Esophagus muscularis mucosa (tissue), 4 donors: ENCODE data around the gene DSTYK. TPM values are rescaled to one million over a fixed set of nuclear protein-coding genes. Genes with fewer than 3 reads are reported as not detected.
"Not testable (repeated sequence)": the region's sequence is repeated elsewhere in the genome, so short reads cannot be mapped to it uniquely, and the experiment has no call there.

ENCODE experiments used
- DNase-seq: peaks from one replicate; pipeline ENCODE4 v3.0.0-alpha.2; 2017; ENCODE audit errors: extremely low spot score
- H3K27ac ChIP-seq, 4 donors: fragments of 200-600 bp; sonication (generic); replicated peaks in 1 of 4; 1 replicate in 3 of 4; 2 replicates in 1 of 4; pipeline ENCODE4 v1.5.1; 2016 to 2019; ENCODE audit warnings: mild to moderate bottlenecking in 1 of 4
- H3K27me3 ChIP-seq, 4 donors: fragments of 200-600 bp; sonication (generic); one replicate each; pipeline versions ENCODE4 v1.5.1 to v1.6.0; 2016 to 2019
- H3K36me3 ChIP-seq, 4 donors: fragments of 200-600 bp; sonication (generic); one replicate each; pipeline ENCODE4 v1.5.1; 2016 to 2019
- H3K4me1 ChIP-seq, 4 donors: fragments of 200-600 bp; sonication (generic); one replicate each; pipeline ENCODE4 v1.5.1; 2016 to 2019
- H3K4me3 ChIP-seq, 4 donors: fragments of 200-600 bp; sonication (generic); 1 replicate in 2 of 4; 2 replicates in 2 of 4; pipeline ENCODE4 v1.5.1; 2016 to 2019; ENCODE audit warnings: mild to moderate bottlenecking in 4 of 4, moderate library complexity in 1 of 4
- H3K9me3 ChIP-seq, 4 donors: fragments of 200-600 bp; sonication (generic); 1 replicate in 3 of 4; 2 replicates in 1 of 4; pipeline ENCODE4 v1.5.1; 2016 to 2019
- CTCF ChIP-seq, 3 experiments: fragments of 200-600 bp in 2 of 3; fragments of 450-650 bp in 1 of 3; sonication (generic) in 2 of 3; IDR thresholded peaks; one replicate each; pipeline ENCODE4 v1.5.1; 2017 to 2019; ENCODE audit warnings: antibody characterized with exemption in 3 of 3, mild to moderate bottlenecking in 2 of 3, moderate library complexity in 1 of 3
- EP300 ChIP-seq: sonication (generic); formaldehyde crosslinking; IDR thresholded peaks from one replicate; pipeline ENCODE4 v1.6.1; 2017; ENCODE audit warnings: antibody characterized with exemption
- POLR2A ChIP-seq: fragments of 450-650 bp; IDR thresholded peaks from one replicate; pipeline ENCODE4 v1.6.1; 2017; ENCODE audit warnings: antibody characterized with exemption, moderate library complexity, mild to moderate bottlenecking, low read depth
- POLR2AphosphoS5 ChIP-seq, 2 donors: sonication (generic); formaldehyde crosslinking; IDR thresholded peaks; one replicate each; pipeline ENCODE4 v1.6.1; 2017; ENCODE audit warnings: antibody characterized with exemption in 2 of 2
- WGBS: methylation state at CpG from one replicate; pipeline ENCODE4 v1.1.5; 2018; 5-methylcytosine and 5-hydroxymethylcytosine counted together
- intact Hi-C: fragments of 100-400 bp; cut with DNase I; formaldehyde crosslinking; loops from one replicate; pipeline ENCODE4 v1.15.1; 2023
- total RNA-seq, 4 donors: library from RNA; depleted of rRNA; stranded (reverse); fragments of >200 nt; gene quantifications; one replicate each; pipeline versions ENCODE4 v1.1.0 to v1.2.1, GENCODE V29; 2016

The DSTYK gene
- total RNA-seq, 4 donors from 2014 or later: 12.0 to 16.1 (median 13.9) TPM

DNA sequence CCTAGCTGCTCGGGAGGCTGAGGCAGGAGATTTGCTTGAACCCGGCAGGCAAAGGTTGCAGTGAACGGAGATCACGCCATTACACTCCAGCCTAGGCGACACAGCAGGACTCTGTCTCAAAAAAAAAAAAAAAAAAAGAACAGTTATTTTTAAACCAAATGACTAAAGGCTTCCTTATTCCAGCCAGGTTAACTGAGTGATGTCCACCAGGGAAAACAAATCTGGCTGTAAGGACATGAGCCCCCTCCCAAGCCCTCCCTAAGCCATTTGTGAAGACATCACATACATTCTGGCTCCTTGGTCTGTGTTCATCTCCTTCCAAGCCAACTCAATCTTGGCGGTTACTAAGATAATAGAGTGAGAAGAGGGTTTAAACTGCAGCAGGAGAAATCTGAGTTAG lies 24.4 kb upstream of the DSTYK start:
- no peak overlapping the region for H3K4me3 ChIP-seq
- no peaks in the 10 kb centered on the region for H3K27me3 ChIP-seq
- H3K4me1 ChIP-seq: peaks cover 11 to 34% (median 24%) of the 10 kb centered on the region in 4 donors
- no peak for TF ChIP-seq POLR2A
- TF ChIP-seq POLR2AphosphoS5 (IDR thresholded peaks at IDR 0.05): no peak
- no peak for TF ChIP-seq CTCF (IDR thresholded peaks at IDR 0.05)
- no peak for TF ChIP-seq EP300
- H3K27ac ChIP-seq: peak overlapping the region in 1 of 4 donors; percentile 55
- DNase-seq: no peak
- WGBS: 69% methylated on average over 6 of the region's 6 CpGs
- H3K9me3 ChIP-seq: no peaks in the 10 kb centered on the region
- no peaks in the 10 kb centered on the region for H3K36me3 ChIP-seq
- intact Hi-C loops: no loop called here

DNA sequence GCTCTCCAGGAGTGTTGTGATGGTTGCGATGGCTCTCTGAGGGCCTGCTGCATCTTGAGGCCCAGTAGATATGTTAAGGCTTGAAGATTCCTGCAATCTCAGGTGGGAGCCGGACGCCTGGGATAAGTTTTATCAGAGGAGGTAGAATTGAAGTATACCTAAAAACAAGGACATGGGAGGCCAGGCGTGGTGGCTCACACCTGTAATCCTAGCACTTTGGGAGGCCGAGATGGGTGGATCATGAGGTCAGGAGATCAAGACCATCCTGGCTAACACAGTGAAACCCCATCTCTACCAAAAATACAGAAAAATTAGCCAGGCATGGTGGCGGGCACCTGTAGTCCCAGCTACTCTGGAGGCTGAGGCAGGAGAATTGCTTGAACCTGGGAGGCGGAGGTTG lies 22.5 kb upstream of the DSTYK start:
- peaks cover 17 to 43% (median 38%) of the 10 kb centered on the region in 4 donors for H3K4me1 ChIP-seq
- H3K4me3 ChIP-seq, H3K36me3 ChIP-seq, H3K27ac ChIP-seq, DNase-seq, H3K9me3 ChIP-seq, intact Hi-C loops, H3K27me3 ChIP-seq: not testable (repeated sequence)
- 96% methylated on average over 7 of the region's 7 CpGs for WGBS

DNA sequence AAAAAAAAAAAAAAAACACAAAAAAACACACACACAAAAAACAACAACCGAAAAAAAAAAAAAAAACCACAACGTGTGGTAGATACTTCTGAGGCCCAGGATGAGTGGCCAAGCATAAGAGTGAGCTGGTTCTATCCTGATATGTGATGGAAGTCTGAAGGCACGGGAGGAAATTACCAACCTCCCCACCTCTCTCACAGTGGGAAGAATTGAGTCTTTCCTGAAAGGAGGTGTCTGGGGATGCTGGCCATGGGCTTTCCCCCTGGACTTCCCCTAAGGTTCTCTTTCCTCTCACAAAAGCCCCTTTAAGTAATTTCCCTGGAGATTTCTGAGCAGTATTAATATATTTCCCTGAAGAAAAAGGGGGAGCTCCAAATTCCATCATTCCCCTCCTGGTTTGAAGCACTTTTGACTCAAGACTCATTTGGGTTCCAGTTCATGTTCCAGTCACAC lies 21.5 kb upstream of the DSTYK start:
- 79% methylated on average over 3 of the region's 3 CpGs for WGBS
- H3K4me1 ChIP-seq: peaks cover 24 to 52% (median 45%) of the 10 kb centered on the region in 4 donors
- intact Hi-C loops: no loop called here

DNA sequence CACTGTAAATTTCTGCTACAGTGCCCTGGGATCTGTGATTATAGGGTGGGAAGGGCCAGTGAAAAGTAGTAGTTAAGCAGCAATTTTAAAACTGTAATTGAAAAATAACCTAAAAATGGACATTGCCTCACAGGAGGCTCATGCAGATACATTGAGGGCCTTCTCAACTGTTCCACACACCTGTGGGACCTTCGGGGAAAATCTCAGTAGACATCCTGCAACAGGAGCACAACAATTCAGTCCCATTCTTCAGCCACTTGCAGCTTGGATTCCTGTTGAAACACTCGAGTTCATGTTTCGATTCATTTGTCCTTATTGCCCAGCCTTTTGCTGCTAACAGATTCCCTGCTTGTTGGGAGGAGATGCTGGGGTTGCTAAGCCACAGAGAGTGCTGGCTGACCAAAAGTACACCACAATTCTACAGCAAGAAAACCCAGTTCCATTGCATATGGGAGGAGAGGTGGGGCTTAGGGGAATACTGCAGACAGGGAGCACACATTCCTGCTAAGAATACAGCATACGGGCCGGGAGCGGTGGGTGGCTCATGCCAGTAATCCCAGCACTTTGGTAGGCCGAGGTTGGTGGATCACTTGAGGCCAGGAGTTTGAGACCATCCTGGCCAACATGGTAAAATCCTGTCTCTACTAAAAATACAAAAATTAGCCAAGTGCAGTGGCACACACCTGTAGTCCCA lies 20.8 kb upstream of the DSTYK start:
- TF ChIP-seq CTCF (IDR thresholded peaks at IDR 0.05): no peak
- TF ChIP-seq POLR2AphosphoS5 (IDR thresholded peaks at IDR 0.05): no peak
- TF ChIP-seq POLR2A: no peak
- TF ChIP-seq EP300: no peak
- intact Hi-C loops: no loop called here
- H3K27me3 ChIP-seq: no peaks in the 10 kb centered on the region
- no peak for DNase-seq
- H3K4me1 ChIP-seq: peaks cover 26 to 50% (median 47%) of the 10 kb centered on the region in 4 donors
- no peaks in the 10 kb centered on the region for H3K36me3 ChIP-seq
- H3K27ac ChIP-seq: no peak overlapping the region
- H3K9me3 ChIP-seq: no peaks in the 10 kb centered on the region
- H3K4me3 ChIP-seq: no peak overlapping the region
- 94% methylated on average over 7 of the region's 7 CpGs for WGBS

More for the DNA sequence above, 21.5 kb upstream of the DSTYK start:
- H3K9me3 ChIP-seq: no peaks in the 10 kb centered on the region
- TF ChIP-seq CTCF (IDR thresholded peaks at IDR 0.05): no peak
- no peak for TF ChIP-seq POLR2AphosphoS5 (IDR thresholded peaks at IDR 0.05)
- no peak for TF ChIP-seq EP300
- no peak for TF ChIP-seq POLR2A
- no peak overlapping the region for H3K4me3 ChIP-seq
- H3K27ac ChIP-seq: no peak overlapping the region
- no peak for DNase-seq
- H3K27me3 ChIP-seq: no peaks in the 10 kb centered on the region
- no peaks in the 10 kb centered on the region for H3K36me3 ChIP-seq

DNA sequence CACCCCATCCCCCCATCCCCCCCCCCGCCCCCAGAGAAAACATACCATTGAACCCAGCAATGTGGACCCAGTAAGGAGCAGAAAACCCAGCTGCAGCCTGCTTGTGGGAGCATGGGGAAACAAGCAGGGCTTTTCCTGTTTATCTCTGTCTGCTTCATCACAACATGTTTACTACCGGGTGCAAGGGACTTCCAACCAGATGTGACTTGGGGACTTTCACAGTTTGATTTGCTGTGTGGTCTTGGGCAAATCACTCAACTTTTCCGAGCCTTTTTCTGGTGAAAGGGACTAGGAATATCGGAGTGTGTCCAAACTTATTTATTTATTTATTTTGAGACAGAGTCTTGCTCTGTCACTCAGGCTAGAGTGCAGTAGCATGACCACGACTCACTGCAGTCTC lies 19.5 kb upstream of the DSTYK start:
- Histone ChIP-seq H3K4me1 (peaks cover 27 to 56% (median 50%) of the 10 kb centered on the region in 4 donors), H3K27ac (no peak overlapping the region), H3K4me3 (no peak overlapping the region), H3K9me3 (no peaks in the 10 kb centered on the region), H3K27me3 (no peaks in the 10 kb centered on the region), H3K36me3 (no peaks in the 10 kb centered on the region)
- DNase-seq: no peak
- TF ChIP-seq POLR2AphosphoS5 (IDR thresholded peaks at IDR 0.05): no peak
- no peak for TF ChIP-seq EP300
- no peak for TF ChIP-seq CTCF (IDR thresholded peaks at IDR 0.05)
- TF ChIP-seq POLR2A: no peak
- intact Hi-C loops: no loop called here
- whole genome bisulfite sequencing: 81% methylated on average over 5 of the region's 5 CpGs
